ENCODE results near the gene TSPAN18.

GRCh38 chr11:44943118-44943517, 216.4 kb downstream of the TSPAN18 start:
- no peak for TF ChIP-seq CTCF (conservative IDR thresholded peaks at IDR 0.05; ENCODE audit: low read length)
- TF ChIP-seq EZH2phosphoT487 (IDR thresholded peaks at IDR 0.05; ENCODE audit: borderline replicate concordance), result no peak
